Smooth muscle cell (in vitro differentiated cells): ENCODE data around the gene CHERP. TPM values are rescaled to one million over a fixed set of nuclear protein-coding genes. Genes with fewer than 3 reads are reported as not detected.

ENCODE experiments used
- DNase-seq: peaks from one replicate; lab custom pipeline; 2025; ENCODE audit not compliant: unreplicated experiment; lab: John Stamatoyannopoulos, UW
- H2AFZ ChIP-seq: fragments of 200-600 bp; sonication (generic); 2 replicates; pipeline ENCODE4 v1.6.0; 2016; ENCODE audit warnings: antibody characterized with exemption, low read depth, mild to moderate bottlenecking
- H3F3A ChIP-seq: fragments of 200-600 bp; sonication (generic); 2 replicates; pipeline ENCODE4 v1.6.0; 2017; ENCODE audit warnings: antibody characterized with exemption, low read depth
- H3K27ac ChIP-seq: fragments of 200-600 bp; sonication (generic); 2 replicates; pipeline ENCODE4 v1.5.1; 2016; ENCODE audit warnings: low read depth, mild to moderate bottlenecking
- H3K27me3 ChIP-seq: fragments of 200-600 bp; sonication (generic); 2 replicates; pipeline ENCODE4 v1.6.1; 2016; ENCODE audit warnings: low read depth, mild to moderate bottlenecking
- H3K36me3 ChIP-seq: fragments of 200-600 bp; sonication (generic); 2 replicates; pipeline ENCODE4 v1.5.1; 2016; ENCODE audit warnings: low read depth
- H3K4me1 ChIP-seq: fragments of 200-600 bp; sonication (generic); 2 replicates; pipeline ENCODE4 v1.5.1; 2016; ENCODE audit warnings: low read depth
- H3K4me2 ChIP-seq: fragments of 200-600 bp; sonication (generic); 2 replicates; pipeline ENCODE4 v1.6.0; 2016; ENCODE audit warnings: mild to moderate bottlenecking
- H3K4me3 ChIP-seq: fragments of 200-600 bp; sonication (generic); 2 replicates; pipeline ENCODE4 v1.5.1; 2016; ENCODE audit warnings: mild to moderate bottlenecking
- H3K79me2 ChIP-seq: fragments of 200-600 bp; sonication (generic); 2 replicates; pipeline ENCODE4 v1.6.0; 2016; ENCODE audit warnings: low read depth, mild to moderate bottlenecking
- H3K9ac ChIP-seq: fragments of 200-600 bp; sonication (generic); 2 replicates; pipeline ENCODE4 v1.6.0; 2016; ENCODE audit warnings: low read depth
- H3K9me3 ChIP-seq: fragments of 200-600 bp; sonication (generic); replicated peaks from 2 replicates; pipeline ENCODE4 v1.5.1; 2016; ENCODE audit warnings: low read depth
- H4K20me1 ChIP-seq: fragments of 200-600 bp; sonication (generic); 2 replicates; pipeline ENCODE4 v1.6.0; 2016; ENCODE audit warnings: low read depth
- WGBS: methylation state at CpG from one replicate; pipeline ENCODE4 v1.1.7; 2016; ENCODE audit warnings: low lambda C conversion rate; 5-methylcytosine and 5-hydroxymethylcytosine counted together
- polyA plus RNA-seq: library from polyadenylated mRNA; unstranded; fragments of >200 nt; fragmentation: Nextera tagmentation; extraction: Ambion mirVana; gene quantifications from 2 replicates; pipeline ENCODE4 v1.2.1, GENCODE V29; 2016
- total RNA-seq: library from RNA; depleted of rRNA; stranded (reverse); fragments of >200 nt; gene quantifications from 2 replicates; pipeline ENCODE4 v1.2.3, GENCODE V29; 2014
- TF ChIP-seq, protein P1 (sequence below): fragments of 200-600 bp; sonication (generic); IDR thresholded peaks from 2 replicates; pipeline ENCODE4 v1.5.1; 2017; ENCODE audit warnings: borderline replicate concordance, mild to moderate bottlenecking, antibody characterized with exemption; ENCODE audit not compliant: insufficient read depth, poor library complexity, severe bottlenecking

CHERP gene
- total and polyA plus RNA-seq, 2 experiments from 2014 or later = 9.5 to 29.2 TPM

DNA sequence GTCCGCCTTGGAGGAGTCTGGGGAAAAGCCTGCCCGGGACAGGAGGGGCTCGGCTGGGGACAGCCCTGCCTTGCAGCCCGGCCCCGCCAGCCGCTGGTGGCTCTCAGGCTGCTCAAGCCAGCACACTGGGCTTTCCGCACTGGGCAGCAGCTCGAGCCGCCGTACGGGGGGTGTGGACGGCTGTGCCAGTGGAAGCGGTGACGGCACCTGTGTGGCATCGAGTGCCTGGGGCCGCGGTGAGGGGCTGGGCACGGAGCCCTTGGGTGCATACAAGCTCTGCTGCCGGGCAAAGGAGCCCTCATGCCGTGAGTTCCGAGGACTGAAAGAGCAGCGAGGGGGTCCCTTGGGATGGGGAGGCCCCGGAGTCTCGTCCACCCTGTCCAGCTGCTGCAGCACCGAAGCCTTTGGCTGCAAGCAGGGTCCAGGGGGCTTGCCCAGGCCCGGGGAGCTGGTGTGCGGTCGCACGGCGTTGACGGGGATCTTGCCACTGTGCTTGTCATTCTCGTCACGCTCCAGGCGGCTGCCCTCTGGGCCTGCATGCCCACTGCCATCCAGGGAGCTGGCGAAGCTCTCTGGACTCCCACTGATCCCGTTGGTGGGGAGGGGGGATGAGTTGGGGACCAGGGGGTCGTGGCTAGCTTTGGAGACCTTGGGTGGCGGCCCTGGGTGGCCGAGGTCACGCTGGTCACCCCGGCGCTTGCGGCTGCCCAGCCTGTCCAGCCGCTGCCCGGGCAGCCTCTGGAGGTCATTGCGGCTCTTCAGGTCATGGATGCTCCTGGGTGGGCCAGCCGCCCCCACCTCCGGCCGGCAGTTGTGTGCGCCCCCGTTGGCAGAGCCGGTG, 34.7 kb upstream of the CHERP start:
- WGBS = 97% methylated on average over 52 of the region's 52 CpGs
- Histone ChIP-seq H3K27ac (no peak overlapping the region), H3K27me3 (no peaks in the 10 kb centered on the region), H3F3A (peaks cover 3% of the 10 kb centered on the region), H3K9ac (no peak overlapping the region), H3K4me1 (peaks cover 8% of the 10 kb centered on the region), H3K9me3 (no peaks in the 10 kb centered on the region), H3K4me2 (no peak overlapping the region), H3K79me2 (peaks cover 91% of the 10 kb centered on the region), H3K36me3 (no peaks in the 10 kb centered on the region), H3K4me3 (no peak overlapping the region), H2AFZ (no peak overlapping the region), H4K20me1 (peaks cover 86% of the 10 kb centered on the region)
- TF ChIP-seq, protein P1, sequence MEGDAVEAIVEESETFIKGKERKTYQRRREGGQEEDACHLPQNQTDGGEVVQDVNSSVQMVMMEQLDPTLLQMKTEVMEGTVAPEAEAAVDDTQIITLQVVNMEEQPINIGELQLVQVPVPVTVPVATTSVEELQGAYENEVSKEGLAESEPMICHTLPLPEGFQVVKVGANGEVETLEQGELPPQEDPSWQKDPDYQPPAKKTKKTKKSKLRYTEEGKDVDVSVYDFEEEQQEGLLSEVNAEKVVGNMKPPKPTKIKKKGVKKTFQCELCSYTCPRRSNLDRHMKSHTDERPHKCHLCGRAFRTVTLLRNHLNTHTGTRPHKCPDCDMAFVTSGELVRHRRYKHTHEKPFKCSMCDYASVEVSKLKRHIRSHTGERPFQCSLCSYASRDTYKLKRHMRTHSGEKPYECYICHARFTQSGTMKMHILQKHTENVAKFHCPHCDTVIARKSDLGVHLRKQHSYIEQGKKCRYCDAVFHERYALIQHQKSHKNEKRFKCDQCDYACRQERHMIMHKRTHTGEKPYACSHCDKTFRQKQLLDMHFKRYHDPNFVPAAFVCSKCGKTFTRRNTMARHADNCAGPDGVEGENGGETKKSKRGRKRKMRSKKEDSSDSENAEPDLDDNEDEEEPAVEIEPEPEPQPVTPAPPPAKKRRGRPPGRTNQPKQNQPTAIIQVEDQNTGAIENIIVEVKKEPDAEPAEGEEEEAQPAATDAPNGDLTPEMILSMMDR = no peak
- no peak for DNase-seq

DNA sequence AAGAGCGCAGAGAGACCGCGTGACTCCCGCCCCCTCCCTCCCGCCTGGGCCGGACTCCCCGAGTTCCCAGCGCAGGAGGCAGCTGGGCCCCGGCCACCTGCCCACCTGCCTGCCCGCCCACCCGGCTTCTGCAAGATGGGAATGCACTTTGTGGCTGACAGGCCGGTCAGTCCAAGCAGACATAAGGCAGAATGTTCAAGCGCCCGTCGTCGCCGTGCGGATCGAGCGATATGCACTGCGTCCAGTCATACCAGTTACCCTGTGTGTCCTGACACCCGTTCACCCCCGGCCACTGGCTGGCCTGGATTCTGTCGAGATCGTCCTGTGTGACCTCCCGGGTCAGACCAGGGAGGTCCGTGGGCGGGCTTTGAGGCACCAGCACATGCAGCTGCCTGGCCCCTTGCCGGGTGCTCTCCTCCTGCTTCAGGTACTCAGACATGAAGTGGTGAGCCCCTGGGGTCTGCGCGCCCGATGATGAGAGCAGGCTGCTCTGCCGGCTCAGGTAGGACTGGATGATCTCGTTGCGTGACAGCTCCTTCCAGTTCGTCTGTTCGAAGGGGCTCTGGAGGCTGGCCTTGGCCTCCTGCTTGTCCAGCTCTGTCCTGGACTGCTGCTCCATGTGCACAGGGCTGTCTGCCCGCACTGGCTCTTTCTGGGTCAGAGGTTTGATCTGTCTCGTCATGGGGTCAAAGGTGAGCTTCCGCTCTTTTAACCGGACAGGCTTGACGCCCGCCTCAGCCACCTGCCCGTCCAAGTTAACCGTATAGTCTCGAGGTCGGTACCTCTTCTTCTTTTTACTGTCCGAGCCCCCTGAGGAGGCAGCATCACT, 33.8 kb upstream of the CHERP start:
- Histone ChIP-seq H3K4me3 (no peak overlapping the region), H3K36me3 (no peaks in the 10 kb centered on the region), H3F3A (peaks cover 3% of the 10 kb centered on the region), H3K9ac (no peak overlapping the region), H3K4me2 (no peak overlapping the region), H2AFZ (no peak overlapping the region), H3K27ac (no peak overlapping the region), H3K9me3 (no peaks in the 10 kb centered on the region), H3K4me1 (peaks cover 11% of the 10 kb centered on the region), H4K20me1 (peaks cover 78% of the 10 kb centered on the region), H3K27me3 (no peaks in the 10 kb centered on the region), H3K79me2 (peaks cover 91% of the 10 kb centered on the region)
- DNase-seq = no peak
- 97% methylated on average over 46 of the region's 48 CpGs for WGBS
- TF ChIP-seq, protein P1 = no peak

DNA sequence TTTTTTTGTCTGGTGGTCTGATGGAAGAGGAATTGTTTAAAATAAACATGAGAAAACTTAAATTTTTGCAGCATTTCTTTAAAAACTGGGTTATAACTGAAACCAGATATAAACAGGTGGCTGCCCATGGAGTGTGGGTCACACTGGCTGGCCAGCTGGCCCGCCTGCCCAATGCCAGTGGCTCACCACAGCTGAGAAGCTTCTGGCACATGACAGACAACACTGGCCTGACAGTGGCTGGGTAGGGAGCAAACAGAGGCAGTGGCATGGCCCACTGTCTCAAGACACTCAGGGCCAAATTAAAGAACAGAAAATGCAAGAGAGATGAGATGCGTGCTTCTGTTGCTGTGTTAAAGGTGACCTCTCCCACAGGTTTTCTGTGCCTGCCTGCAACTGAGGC, 33.0 kb upstream of the CHERP start:
- 100% methylated on average over 2 of the region's 2 CpGs for WGBS
- Histone ChIP-seq H3K4me3 (no peak overlapping the region), H3F3A (peaks cover 3% of the 10 kb centered on the region), H2AFZ (no peak overlapping the region), H3K4me1 (peaks cover 13% of the 10 kb centered on the region), H4K20me1 (peaks cover 70% of the 10 kb centered on the region), H3K79me2 (peaks cover 91% of the 10 kb centered on the region), H3K4me2 (no peak overlapping the region), H3K27me3 (no peaks in the 10 kb centered on the region), H3K36me3 (no peaks in the 10 kb centered on the region), H3K27ac (no peak overlapping the region), H3K9ac (no peak overlapping the region), H3K9me3 (no peaks in the 10 kb centered on the region)
- TF ChIP-seq, protein P1 = no peak
- no peak for DNase-seq
